K562 (cell line): ENCODE data around the gene PPT2. TPM values are rescaled to one million over a fixed set of nuclear protein-coding genes. Genes with fewer than 3 reads are reported as not detected.

Source experiments
- CEBPB ChIP-seq: fragments of 450-650 bp; IDR thresholded peaks from 2 replicates; pipeline ENCODE4 v1.6.1; 2016; ENCODE audit warnings: missing genetic modification characterization, missing compliant biosample characterization
- FOSL1 ChIP-seq: fragments of 200-800 bp; sonication (Bioruptor generic); conservative IDR thresholded peaks from 2 replicates; pipeline ENCODE4 v1.6.1; 2016; ENCODE audit warnings: missing genetic modification characterization, missing compliant biosample characterization
- JUNB ChIP-seq: fragments of 450-650 bp; formaldehyde crosslinking; conservative IDR thresholded peaks from 2 replicates; pipeline ENCODE4 v1.4.0; 2020; ENCODE audit warnings: mild to moderate bottlenecking
- MEF2A ChIP-seq: IDR thresholded peaks from 2 replicates; pipeline ENCODE4 v1.6.1; 2011; ENCODE audit warnings: low read depth, mild to moderate bottlenecking, low read length, moderate library complexity; ENCODE audit not compliant: control insufficient read depth
- MIER1 ChIP-seq: fragments of 450-650 bp; IDR thresholded peaks from 2 replicates; pipeline ENCODE4 v1.6.1; 2016; ENCODE audit warnings: antibody characterized with exemption, mild to moderate bottlenecking, low read depth
- NBN ChIP-seq: fragments of 450-650 bp; IDR thresholded peaks from 2 replicates; pipeline ENCODE4 v1.6.1; 2016; ENCODE audit warnings: low read depth, mild to moderate bottlenecking
- SAP30 ChIP-seq: fragments of 200-600 bp; sonication (generic); IDR thresholded peaks from 2 replicates; pipeline ENCODE4 v1.6.1; 2012; ENCODE audit warnings: borderline replicate concordance, low read depth, mild to moderate bottlenecking, moderate library complexity, low read length, control low read depth, inconsistent platforms; ENCODE audit not compliant: insufficient read depth, poor library complexity, severe bottlenecking
- SOX6 ChIP-seq: fragments of 450-650 bp; IDR thresholded peaks from 2 replicates; pipeline ENCODE4 v1.6.1; 2014; ENCODE audit warnings: mild to moderate bottlenecking
- TFAP4 ChIP-seq: sonication (generic); formaldehyde crosslinking; IDR thresholded peaks from 2 replicates; pipeline ENCODE4 v1.8.0; 2022; ENCODE audit warnings: missing genetic modification reagents, mild to moderate bottlenecking, moderate library complexity, borderline replicate concordance
- UBTF ChIP-seq, 2 experiments: IDR thresholded peaks; 2 replicates each; pipeline ENCODE4 v1.6.1; 2012; ENCODE audit warnings: improper control_type of control experiment in 2 of 2, low read depth in 2 of 2, low read length in 2 of 2, borderline replicate concordance in 1 of 2
- ZNF23 ChIP-seq: fragments of 250-450 bp; sonication (Bioruptor Pico); IDR thresholded peaks from 2 replicates; pipeline ENCODE4 v1.4.0; 2020; ENCODE audit warnings: mild to moderate bottlenecking
- ZNF398 ChIP-seq: fragments of 250-450 bp; sonication (Bioruptor Pico); IDR thresholded peaks from 2 replicates; pipeline ENCODE4 v1.8.0; 2021; ENCODE audit warnings: moderate library complexity, mild to moderate bottlenecking, inconsistent platforms
- ZNF512 ChIP-seq: IDR thresholded peaks from 2 replicates; pipeline ENCODE4 v1.6.1; 2016; ENCODE audit warnings: missing genetic modification characterization, missing compliant biosample characterization
- ZNF592 ChIP-seq: fragments of 450-650 bp; IDR thresholded peaks from 2 replicates; pipeline ENCODE4 v1.6.1; 2017; ENCODE audit warnings: antibody characterized with exemption, mild to moderate bottlenecking
- polyA plus RNA-seq, 8 experiments: library from polyadenylated mRNA; depleted of rRNA in 4 of 8; stranded (reverse) in 5 of 8; unstranded in 3 of 8; fragments of >200 nt; fragmentation: Nextera tagmentation in 2 of 8; fragmentation: Illumina TruSeq in 1 of 8; extraction: Ambion mirVana in 2 of 8; extraction: Trizol in 1 of 8; gene quantifications; 2 replicates each; pipeline versions ENCODE4 v1.2.1 to v1.2.3, GENCODE V29; 2011 to 2014; ENCODE audit warnings: inconsistent platforms in 1 of 8, missing spikeins in 1 of 8
- total RNA-seq, 7 experiments: library from RNA; depleted of rRNA in 6 of 7; stranded (reverse); fragments of >200 nt in 6 of 7; fragmentation: Illumina TruSeq in 2 of 7; extraction: Trizol in 2 of 7; gene quantifications; 2 replicates each; pipeline versions ENCODE4 v1.2.1 to v1.2.3, GENCODE V29; 2011 to 2021; ENCODE audit warnings: low replicate concordance in 1 of 7

Gene PPT2
- total and polyA plus RNA-seq, 9 of the 15 experiments (the other 6 are each of a cell fraction or from before 2014, with no cell fraction given) = 27.4 to 98.8 (median 69.9) TPM

- TF ChIP-seq TFAP4 (CRISPR knock-in tag) (no peak), ZNF592 (no peak), SOX6 (no peak), ZNF398 (CRISPR knock-in tag) (no peak), JUNB (CRISPR knock-in tag) (no peak; the same call in 1 of the 2 replicates), CEBPB (tag) (peak; percentile 81), MIER1 (peak; percentile 59; the same call in 1 of the 2 replicates), SAP30 (no peak), ZNF23 (no peak), NBN (0 out of 2 replicates have a peak, but pooled peaks have one; percentile 15), ZNF512 (tag) (peak; percentile 79; the same call in 1 of the 2 replicates), UBTF (IDR thresholded peaks at IDR 0.05; ENCODE audit: borderline replicate concordance in 1 of 2, low read depth in 2 of 2, low read length in 2 of 2) (0 out of 4 replicates have a peak, but pooled peaks of 1 of the 2 experiments have one; percentile 45), FOSL1 (no peak), MEF2A (no peak)
These were observed 22.7 kb downstream of the PPT2 start (continued) for GRCh38 chr6:32176476-32177182.
